B cell (primary cell): ENCODE results near the gene REEP6.

Source experiments
- EZH2 ChIP-seq: IDR thresholded peaks from 2 replicates; pipeline ENCODE4 v1.6.1; 2012; ENCODE audit warnings: borderline replicate concordance, low read depth, mild to moderate bottlenecking, moderate library complexity, low read length; ENCODE audit not compliant: insufficient read depth, poor library complexity, severe bottlenecking
- TF ChIP-seq, protein P1 (sequence below): fragments of 200-600 bp; IDR thresholded peaks from one replicate; pipeline ENCODE4 v1.8.0; 2022; ENCODE audit warnings: antibody characterized with exemption, mild to moderate bottlenecking

- TF ChIP-seq, protein P1, sequence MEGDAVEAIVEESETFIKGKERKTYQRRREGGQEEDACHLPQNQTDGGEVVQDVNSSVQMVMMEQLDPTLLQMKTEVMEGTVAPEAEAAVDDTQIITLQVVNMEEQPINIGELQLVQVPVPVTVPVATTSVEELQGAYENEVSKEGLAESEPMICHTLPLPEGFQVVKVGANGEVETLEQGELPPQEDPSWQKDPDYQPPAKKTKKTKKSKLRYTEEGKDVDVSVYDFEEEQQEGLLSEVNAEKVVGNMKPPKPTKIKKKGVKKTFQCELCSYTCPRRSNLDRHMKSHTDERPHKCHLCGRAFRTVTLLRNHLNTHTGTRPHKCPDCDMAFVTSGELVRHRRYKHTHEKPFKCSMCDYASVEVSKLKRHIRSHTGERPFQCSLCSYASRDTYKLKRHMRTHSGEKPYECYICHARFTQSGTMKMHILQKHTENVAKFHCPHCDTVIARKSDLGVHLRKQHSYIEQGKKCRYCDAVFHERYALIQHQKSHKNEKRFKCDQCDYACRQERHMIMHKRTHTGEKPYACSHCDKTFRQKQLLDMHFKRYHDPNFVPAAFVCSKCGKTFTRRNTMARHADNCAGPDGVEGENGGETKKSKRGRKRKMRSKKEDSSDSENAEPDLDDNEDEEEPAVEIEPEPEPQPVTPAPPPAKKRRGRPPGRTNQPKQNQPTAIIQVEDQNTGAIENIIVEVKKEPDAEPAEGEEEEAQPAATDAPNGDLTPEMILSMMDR: no peak
- TF ChIP-seq EZH2: no peak
Observed at GRCh38 chr19:1532003-1532402, 41.0 kb downstream of the REEP6 start.
